ENCODE measurements around the gene TMEM179. TPM values are rescaled to one million over a fixed set of nuclear protein-coding genes. Genes with fewer than 3 reads are reported as not detected.

TMEM179 gene
- total and polyA plus RNA-seq, 2 of the 8 experiments (the other 6 are each of a cell fraction or from before 2014, with no cell fraction given): 2.9 to 4.0 TPM

DNA sequence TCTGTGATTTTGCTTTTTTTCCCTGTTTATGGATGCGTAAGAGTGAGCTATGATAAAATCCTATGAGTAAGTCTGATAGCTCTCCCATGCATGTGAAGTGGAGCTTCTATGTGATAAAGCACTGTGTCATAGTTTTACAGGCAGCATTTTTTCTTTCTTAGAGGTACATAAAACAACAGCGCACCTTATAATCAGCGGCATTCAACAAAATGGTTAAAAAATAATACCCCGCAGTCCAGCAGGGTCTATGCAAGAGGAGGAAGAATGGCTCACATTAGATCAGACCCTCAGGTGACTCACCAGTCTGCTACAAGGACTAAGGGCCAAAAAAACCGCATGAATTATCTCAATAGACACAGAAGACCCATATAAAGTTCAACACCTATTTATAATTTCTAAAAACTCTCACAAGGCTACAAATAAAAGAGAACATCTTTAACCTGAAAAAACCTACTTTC lies 33.0 kb upstream of the TMEM179 start:
- TF ChIP-seq SIN3A (conservative IDR thresholded peaks at IDR 0.05 in 1 of 2, IDR thresholded peaks at IDR 0.05 in 1 of 2; ENCODE audit: low read depth in 1 of 2, low read length in 2 of 2): no peak
- TF ChIP-seq CBX8 (IDR thresholded peaks at IDR 0.05; ENCODE audit: borderline replicate concordance, low read depth, low read length): no peak
- TF ChIP-seq RFX5 (IDR thresholded peaks at IDR 0.05; ENCODE audit: borderline replicate concordance, low read depth, low read length): no peak
- TF ChIP-seq KDM1A (IDR thresholded peaks at IDR 0.05; ENCODE audit: borderline replicate concordance, low read length): no peak
- TF ChIP-seq CEBPB (IDR thresholded peaks at IDR 0.05; ENCODE audit: low read depth, low read length): no peak
- TF ChIP-seq POU5F1 (IDR thresholded peaks at IDR 0.05; ENCODE audit: low read depth, low read length): no peak
- TF ChIP-seq CHD1 (IDR thresholded peaks at IDR 0.05; ENCODE audit: low read depth, low read length): no peak
- TF ChIP-seq, protein P1, sequence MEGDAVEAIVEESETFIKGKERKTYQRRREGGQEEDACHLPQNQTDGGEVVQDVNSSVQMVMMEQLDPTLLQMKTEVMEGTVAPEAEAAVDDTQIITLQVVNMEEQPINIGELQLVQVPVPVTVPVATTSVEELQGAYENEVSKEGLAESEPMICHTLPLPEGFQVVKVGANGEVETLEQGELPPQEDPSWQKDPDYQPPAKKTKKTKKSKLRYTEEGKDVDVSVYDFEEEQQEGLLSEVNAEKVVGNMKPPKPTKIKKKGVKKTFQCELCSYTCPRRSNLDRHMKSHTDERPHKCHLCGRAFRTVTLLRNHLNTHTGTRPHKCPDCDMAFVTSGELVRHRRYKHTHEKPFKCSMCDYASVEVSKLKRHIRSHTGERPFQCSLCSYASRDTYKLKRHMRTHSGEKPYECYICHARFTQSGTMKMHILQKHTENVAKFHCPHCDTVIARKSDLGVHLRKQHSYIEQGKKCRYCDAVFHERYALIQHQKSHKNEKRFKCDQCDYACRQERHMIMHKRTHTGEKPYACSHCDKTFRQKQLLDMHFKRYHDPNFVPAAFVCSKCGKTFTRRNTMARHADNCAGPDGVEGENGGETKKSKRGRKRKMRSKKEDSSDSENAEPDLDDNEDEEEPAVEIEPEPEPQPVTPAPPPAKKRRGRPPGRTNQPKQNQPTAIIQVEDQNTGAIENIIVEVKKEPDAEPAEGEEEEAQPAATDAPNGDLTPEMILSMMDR (IDR thresholded peaks at IDR 0.05; ENCODE audit: control extremely low read depth in 1 of 3, insufficient read depth in 1 of 3, low read depth in 1 of 3, low read length in 3 of 3): no peak

More for the DNA sequence above, 33.0 kb upstream of the TMEM179 start:
- no peak overlapping the region for H3K18ac ChIP-seq (ENCODE audit: extremely low read depth, low read length)
- no peaks in the 10 kb centered on the region for H4K20me1 ChIP-seq (replicated peaks in 1 of 2; ENCODE audit: control insufficient read depth in 1 of 2, insufficient read depth in 2 of 2, low read length in 2 of 2)
- H2BK120ac ChIP-seq (replicated peaks; ENCODE audit: low read depth, low read length): no peak overlapping the region
- no peak overlapping the region for H2AK5ac ChIP-seq (ENCODE audit: low read depth, low read length)
- no peaks in the 10 kb centered on the region for H3K79me2 ChIP-seq (ENCODE audit: control insufficient read depth in 1 of 2, insufficient read depth in 2 of 2, low read length in 2 of 2)
- H3K4me3 ChIP-seq (ENCODE audit: extremely low read depth in 1 of 4, insufficient read depth in 2 of 4, low read depth in 3 of 4, low read length in 4 of 4): no peak overlapping the region
- no peaks in the 10 kb centered on the region for H3K79me1 ChIP-seq (ENCODE audit: low read depth, low read length)
- H3K23ac ChIP-seq (ENCODE audit: insufficient read length): no peak overlapping the region
- no peaks in the 10 kb centered on the region for H3K23me2 ChIP-seq (ENCODE audit: low read depth, low read length)
- WGBS, 2 experiments (ENCODE audit: extremely low coverage in 1 of 2, insufficient coverage in 1 of 2, insufficient read length in 1 of 2, insufficient replicate concordance in 2 of 2, low coverage in 1 of 2, low lambda C conversion rate in 2 of 2, missing lambda C conversion rate in 1 of 2): 93% methylated on average over 5 of the region's 5 CpGs; no CpG with 5 or more reads in 1 of the 2 experiments
- H3K27ac ChIP-seq (ENCODE audit: low read depth, low read length): no peak overlapping the region
- no peak overlapping the region for H3K4me2 ChIP-seq (ENCODE audit: insufficient read depth in 1 of 2, low read depth in 2 of 2, low read length in 2 of 2)
- H4K8ac ChIP-seq (ENCODE audit: extremely low read depth, insufficient read depth, low read length): no peak overlapping the region
- FAIRE-seq (no peak), DNase-seq (ENCODE audit: low read depth in 1 of 2, low spot score in 2 of 2) (no peak)
- CTCF ChIA-PET (ENCODE audit: partially characterized antibody): interaction anchor here (0.6 kb wide), 1 partner anchor 700 kb away, joined by 4 read pairs; no protein-coding TSS in a partner anchor
- H2AFZ ChIP-seq (ENCODE audit: low read length): no peak overlapping the region
- H4K5ac ChIP-seq (ENCODE audit: insufficient read length, low read depth, low read length): no peak overlapping the region
- H3K4me1 ChIP-seq (replicated peaks in 1 of 4; ENCODE audit: control insufficient read depth in 3 of 4, insufficient read depth in 4 of 4, low read length in 3 of 4): no peaks in the 10 kb centered on the region
- no peak overlapping the region for H3K9ac ChIP-seq (replicated peaks in 1 of 4; ENCODE audit: extremely low read depth in 1 of 4, low read depth in 3 of 4, low read length in 3 of 4)
- no peak overlapping the region for H2BK20ac ChIP-seq (ENCODE audit: low read length)
- H2BK15ac ChIP-seq (ENCODE audit: low read length): no peak overlapping the region
- H3K14ac ChIP-seq (ENCODE audit: insufficient read length): no peak overlapping the region
- H3K9me3 ChIP-seq (ENCODE audit: insufficient read depth in 2 of 2, low read depth in 1 of 2, low read length in 1 of 2): no peaks in the 10 kb centered on the region
- POLR2A ChIA-PET (ENCODE audit: partially characterized antibody): no interaction called here
- no peaks in the 10 kb centered on the region; a peak in 1 of 7 replicates for H3K27me3 ChIP-seq (replicated peaks in 1 of 4; ENCODE audit: control insufficient read depth in 3 of 4, extremely low read depth in 1 of 4, insufficient read depth in 3 of 4, low read length in 3 of 4)
- H4K91ac ChIP-seq (replicated peaks; ENCODE audit: insufficient read length, low read length): no peak overlapping the region
- no peaks in the 10 kb centered on the region for H3K36me3 ChIP-seq (ENCODE audit: control insufficient read depth in 2 of 4, insufficient read depth in 4 of 4, low read length in 3 of 4)
- no peak overlapping the region for H2BK12ac ChIP-seq (ENCODE audit: low read depth, low read length)
- H3K56ac ChIP-seq (replicated peaks; ENCODE audit: insufficient read length, low read depth, low read length): no peak overlapping the region
- H2BK5ac ChIP-seq (ENCODE audit: low read depth, low read length): no peak overlapping the region
- H3K4ac ChIP-seq (replicated peaks; ENCODE audit: insufficient read length, low read depth, low read length): no peak overlapping the region

Measured in H1 (cell line).